NT2/D1 (cell line): ENCODE data around the gene ZKSCAN4.
A peak's percentile ranks its signal among the peaks of the same experiment; 100 is the strongest.

ENCODE experiments used
- DNase-seq: peaks from one replicate; pipeline ENCODE4 v3.0.0-alpha.2; 2011; ENCODE audit warnings: low read depth, low spot score
- H3K27me3 ChIP-seq: 2 replicates; pipeline ENCODE4 v1.6.0; 2011; ENCODE audit warnings: mild to moderate bottlenecking; ENCODE audit not compliant: insufficient read length, insufficient read depth
- H3K36me3 ChIP-seq: 2 replicates; pipeline ENCODE4 v1.6.1; 2011; ENCODE audit warnings: mild to moderate bottlenecking, low read length, mixed read lengths; ENCODE audit not compliant: insufficient read depth, insufficient read length
- H3K4me1 ChIP-seq: 2 replicates; pipeline ENCODE4 v1.5.1; 2011; ENCODE audit not compliant: insufficient read depth, insufficient read length
- H3K4me3 ChIP-seq: 2 replicates; pipeline ENCODE4 v1.5.1; 2011; ENCODE audit warnings: low read depth; ENCODE audit not compliant: insufficient read length
- H3K9ac ChIP-seq: 2 replicates; pipeline ENCODE4 v1.6.0; 2011; ENCODE audit warnings: low read depth; ENCODE audit not compliant: insufficient read length
- H3K9me3 ChIP-seq: 2 replicates; pipeline ENCODE4 v1.5.1; 2011; ENCODE audit warnings: mild to moderate bottlenecking, low read length; ENCODE audit not compliant: insufficient read depth
- SUZ12 ChIP-seq: IDR thresholded peaks from 2 replicates; pipeline ENCODE4 v1.6.1; 2011; ENCODE audit not compliant: insufficient read length, insufficient read depth; ENCODE audit errors: extremely low read depth
- YY1 ChIP-seq: IDR thresholded peaks from 2 replicates; pipeline ENCODE4 v1.6.1; 2011; ENCODE audit not compliant: insufficient read length, insufficient read depth
- ZNF274 ChIP-seq: IDR thresholded peaks from 2 replicates; pipeline ENCODE4 v1.6.1; 2011; ENCODE audit warnings: mild to moderate bottlenecking, low read depth, low read length

Gene ZKSCAN4

DNA sequence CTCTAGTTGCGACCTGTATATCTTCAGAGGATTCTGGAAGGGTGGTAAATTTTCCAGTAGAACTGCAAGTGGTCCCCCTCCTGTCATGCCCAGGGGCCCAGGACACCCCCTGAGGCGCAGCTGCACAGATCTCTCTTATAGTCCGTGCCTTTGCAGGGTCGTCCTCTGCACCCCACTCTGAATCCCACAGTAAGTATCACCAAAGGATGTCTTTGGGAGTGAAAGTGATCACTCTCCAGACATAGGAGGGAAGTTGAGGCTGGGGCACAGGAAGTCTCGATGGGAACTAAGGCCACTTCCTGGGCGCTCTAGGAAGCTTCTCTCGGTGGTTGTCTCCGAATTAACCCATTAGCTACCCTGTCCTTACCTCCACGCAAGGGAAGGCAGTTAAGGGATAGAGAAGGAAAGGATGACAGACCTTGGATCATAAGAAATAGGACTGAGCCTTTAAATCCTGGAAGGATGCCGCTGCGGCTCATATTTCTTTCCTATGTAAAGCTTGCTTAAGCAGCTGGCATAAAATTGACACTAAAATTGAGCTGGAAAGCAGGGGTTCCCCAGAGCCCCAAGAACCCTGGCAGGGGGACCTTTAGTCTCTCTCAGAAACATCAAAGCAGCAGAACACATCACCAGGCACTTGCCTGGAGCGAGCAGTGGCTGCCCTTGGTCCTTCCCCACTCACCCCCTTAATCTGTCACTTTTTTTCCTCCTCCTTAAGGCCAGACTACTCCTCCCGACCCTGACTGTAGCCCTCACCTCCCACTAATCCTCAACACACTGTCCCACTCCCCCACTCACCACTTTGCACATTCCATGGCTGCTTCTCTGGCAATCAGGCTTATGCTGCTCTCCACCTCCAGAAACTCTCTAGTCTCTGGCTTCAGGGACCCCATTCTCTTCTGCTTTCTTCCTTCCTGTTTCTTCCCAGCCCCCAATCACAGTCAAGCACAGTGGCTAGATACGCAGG lies at the start of gene ZKSCAN4:
Gene ZKSCAN4, minus strand, starts transcription at position 261 of the 967 bp plus-strand sequence. CDS start 289 bp downstream, outside the sequence.
- peak within 1 kb of the TSS; percentile 84 for H3K9ac ChIP-seq
- peak; percentile 77 for DNase-seq
- H3K27me3 ChIP-seq, result no peaks in the 10 kb centered on the region
- H3K4me1 ChIP-seq, result no peaks in the 10 kb centered on the region
- no peaks in the 10 kb centered on the region for H3K9me3 ChIP-seq
- H3K36me3 ChIP-seq, result peaks cover 17% of the 10 kb centered on the region
- no peak for TF ChIP-seq YY1
- no peak for TF ChIP-seq SUZ12
- TF ChIP-seq ZNF274, result no peak
- H3K4me3 ChIP-seq, result peak within 1 kb of the TSS; percentile 81

DNA sequence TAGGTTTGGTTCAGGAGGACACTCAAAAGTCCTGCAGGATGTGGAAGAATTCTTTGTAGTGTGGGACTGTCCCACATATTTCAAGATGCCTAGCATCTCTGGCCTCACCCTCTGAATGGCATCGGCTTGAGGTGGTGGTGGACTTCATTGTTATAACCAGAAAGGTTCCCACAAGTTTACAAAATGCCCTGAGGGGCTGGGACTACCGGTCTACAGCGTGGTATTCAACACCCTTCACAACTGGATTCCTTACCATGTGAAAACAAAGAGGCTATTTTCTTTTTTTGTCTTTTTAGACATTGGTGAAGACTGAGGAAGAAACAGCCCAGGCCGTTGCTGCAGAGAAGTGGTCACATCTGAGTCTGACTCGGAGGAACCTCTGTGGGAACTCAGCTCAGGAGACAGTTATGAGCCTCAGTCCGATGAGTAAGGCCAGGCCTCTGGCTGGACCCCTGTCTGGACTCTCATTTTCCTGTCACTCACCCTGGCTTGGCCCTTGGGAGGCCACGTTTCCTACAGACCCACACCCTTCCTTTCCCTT lies 44.5 kb upstream of the ZKSCAN4 start:
- no peak for DNase-seq
- H3K4me3 ChIP-seq, result no peak overlapping the region
- H3K36me3 ChIP-seq, result peaks cover 20% of the 10 kb centered on the region
- TF ChIP-seq YY1 (no peak), ZNF274 (no peak), SUZ12 (no peak)
- H3K4me1 ChIP-seq, result no peaks in the 10 kb centered on the region
- H3K9ac ChIP-seq, result no peak overlapping the region
- H3K27me3 ChIP-seq, result no peaks in the 10 kb centered on the region
- no peaks in the 10 kb centered on the region for H3K9me3 ChIP-seq

DNA sequence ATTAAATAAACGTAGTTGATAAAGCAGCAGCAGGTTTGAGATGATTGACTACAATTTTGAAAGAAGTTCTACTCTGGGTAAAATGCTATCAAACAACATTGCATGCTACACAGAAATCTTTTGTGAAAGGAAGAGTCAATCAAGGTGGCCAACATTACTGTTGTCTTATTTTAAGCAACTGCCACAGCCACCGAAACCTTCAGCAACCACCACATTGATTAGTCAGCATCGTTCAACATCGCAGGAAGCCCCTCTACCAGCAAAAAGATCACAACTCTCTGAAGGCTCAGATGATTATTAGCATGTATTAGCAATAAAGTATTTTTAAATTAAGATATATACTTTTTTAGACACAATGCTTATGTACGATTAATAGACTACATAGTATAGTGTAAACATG lies 43.3 kb upstream of the ZKSCAN4 start:
- DNase-seq, result no peak
- Histone ChIP-seq H3K4me3 (no peak overlapping the region), H3K27me3 (no peaks in the 10 kb centered on the region), H3K4me1 (no peaks in the 10 kb centered on the region), H3K9ac (no peak overlapping the region), H3K9me3 (no peaks in the 10 kb centered on the region), H3K36me3 (peaks cover 16% of the 10 kb centered on the region)
- TF ChIP-seq SUZ12 (no peak), YY1 (no peak), ZNF274 (no peak)

DNA sequence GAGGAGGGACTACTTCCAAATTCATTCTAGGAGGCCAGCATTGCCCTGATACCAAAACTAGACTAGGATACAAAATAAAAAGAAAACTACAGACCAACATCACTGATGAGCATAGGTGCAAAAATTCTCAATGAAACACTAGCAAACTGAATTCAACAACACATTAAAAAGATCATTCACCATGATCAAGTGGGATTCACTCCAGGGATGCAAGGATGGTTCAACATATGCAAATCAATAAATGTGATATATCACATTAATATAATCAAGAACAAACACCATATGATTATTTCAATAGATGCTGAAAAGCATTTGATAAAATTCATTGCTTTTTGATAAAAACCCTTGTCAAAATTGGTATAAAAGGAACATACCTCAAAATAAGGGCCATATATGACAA lies 39.5 kb upstream of the ZKSCAN4 start:
- no peak for TF ChIP-seq ZNF274
- no peak for TF ChIP-seq YY1
- no peak for TF ChIP-seq SUZ12
- H3K9me3 ChIP-seq, result no peaks in the 10 kb centered on the region
- no peak overlapping the region for H3K9ac ChIP-seq
- DNase-seq, result no peak
- no peaks in the 10 kb centered on the region for H3K4me1 ChIP-seq
- no peak overlapping the region for H3K4me3 ChIP-seq
- H3K27me3 ChIP-seq, result no peaks in the 10 kb centered on the region
- H3K36me3 ChIP-seq, result peaks cover 32% of the 10 kb centered on the region

DNA sequence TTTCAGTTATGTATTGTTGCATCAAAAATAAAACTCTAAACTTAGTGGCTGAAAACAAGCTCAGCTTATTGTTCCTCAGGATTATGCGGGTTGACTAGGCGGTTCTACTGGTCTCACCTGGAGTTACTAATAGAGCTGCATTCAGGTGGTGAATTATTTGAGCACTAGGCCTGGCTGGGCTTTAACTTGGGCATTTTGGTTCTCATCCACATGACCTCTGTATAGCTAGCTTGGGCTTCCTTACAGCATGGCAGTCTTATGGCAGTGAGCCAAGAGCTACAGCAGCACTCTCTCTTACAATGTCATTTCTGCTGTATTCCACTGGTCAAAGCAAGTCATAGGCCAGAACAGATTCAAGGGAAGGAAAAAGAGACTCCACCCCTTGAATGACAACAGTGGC lies 30.9 kb upstream of the ZKSCAN4 start:
- Histone ChIP-seq H3K36me3 (peaks cover 40% of the 10 kb centered on the region), H3K9me3 (no peaks in the 10 kb centered on the region), H3K4me3 (no peak overlapping the region), H3K4me1 (no peaks in the 10 kb centered on the region), H3K9ac (no peak overlapping the region), H3K27me3 (peaks cover 4% of the 10 kb centered on the region)
- DNase-seq, result no peak
- TF ChIP-seq SUZ12, result no peak

DNA sequence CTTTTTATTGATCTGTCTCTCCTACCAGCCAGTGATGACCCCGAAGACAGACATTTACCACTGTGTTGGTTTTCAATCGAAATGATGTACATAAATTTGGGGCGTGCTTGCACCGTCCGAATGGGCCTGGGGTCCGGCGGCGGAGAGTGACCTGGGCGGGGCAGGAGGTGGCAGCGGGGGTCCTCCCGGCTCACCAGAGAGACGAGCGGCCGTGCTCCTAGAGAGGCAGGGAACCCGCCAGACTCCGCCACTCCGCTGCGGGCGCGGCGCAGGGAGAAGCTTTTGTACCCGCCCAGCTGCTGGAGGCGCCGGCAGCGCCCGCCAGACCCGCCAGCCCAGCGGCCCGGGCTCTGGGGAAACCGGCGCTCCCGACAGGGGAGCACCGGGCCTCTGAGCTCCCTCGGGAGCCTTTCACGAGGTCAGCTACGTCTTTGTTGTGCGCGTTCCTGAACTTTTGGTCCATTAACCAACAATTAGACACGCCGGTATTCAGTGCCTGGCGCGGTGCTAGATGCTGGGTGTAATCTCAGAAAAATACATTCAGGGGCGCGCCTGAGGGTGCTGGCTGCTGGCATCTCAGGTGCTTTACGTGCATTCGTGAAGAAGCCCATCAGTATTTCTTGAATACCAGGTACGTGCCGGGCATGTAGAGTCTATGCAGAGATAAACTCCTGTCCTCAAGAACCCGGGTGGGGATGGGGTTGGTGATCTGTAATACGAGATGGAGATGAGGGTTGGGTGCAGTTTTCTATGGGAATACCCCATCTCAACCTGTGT lies 29.4 kb upstream of the ZKSCAN4 start, which contains the start of gene PGBD1:
Gene PGBD1, plus strand, starts transcription at position 285 of the 777 bp plus-strand sequence. CDS start 2,242 bp downstream, outside the sequence.
- Histone ChIP-seq H3K4me1 (no peaks in the 10 kb centered on the region), H3K4me3 (peak within 1 kb of the TSS; percentile 76), H3K36me3 (peaks cover 35% of the 10 kb centered on the region), H3K9me3 (no peaks in the 10 kb centered on the region), H3K27me3 (peaks cover 4% of the 10 kb centered on the region), H3K9ac (peak within 1 kb of the TSS; percentile 83)
- no peak for TF ChIP-seq YY1
- no peak for TF ChIP-seq SUZ12
- TF ChIP-seq ZNF274, result no peak
- peak; percentile 66 for DNase-seq

DNA sequence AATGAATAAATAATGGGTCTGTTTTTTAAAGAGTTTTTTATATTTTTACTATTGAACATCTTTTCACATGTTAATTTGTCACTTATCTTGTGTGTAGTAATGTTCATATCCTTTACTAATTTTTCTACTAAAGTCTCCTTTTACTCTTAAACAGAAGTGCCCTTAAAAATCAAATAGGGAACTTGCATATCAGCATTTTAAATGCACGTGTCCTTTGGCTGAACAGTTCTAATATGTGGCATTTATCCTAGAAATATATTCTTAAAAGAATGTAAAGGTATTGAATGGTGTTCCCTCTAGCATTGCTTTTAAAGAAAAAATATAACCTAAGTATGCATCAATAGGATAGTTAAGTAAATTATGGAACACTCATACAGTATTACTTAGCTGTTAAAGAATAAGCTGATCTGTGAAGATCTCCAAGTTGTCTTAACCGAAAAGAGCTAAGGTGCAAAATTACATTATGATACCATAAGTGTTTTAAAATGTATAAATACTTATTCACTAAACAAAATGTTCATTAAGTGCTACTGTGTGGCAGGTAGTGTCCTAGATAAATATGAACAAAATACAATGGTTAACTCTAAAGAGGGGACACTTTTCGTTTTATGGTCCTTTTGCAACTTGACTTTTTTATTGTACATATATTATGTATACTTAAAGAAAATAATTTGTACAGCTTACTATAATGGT lies 28.7 kb upstream of the ZKSCAN4 start:
- Histone ChIP-seq H3K27me3 (peaks cover 4% of the 10 kb centered on the region), H3K36me3 (peaks cover 33% of the 10 kb centered on the region), H3K4me3 (peak overlapping the region; percentile 21), H3K9me3 (no peaks in the 10 kb centered on the region), H3K9ac (no peak overlapping the region), H3K4me1 (no peaks in the 10 kb centered on the region)
- DNase-seq, result no peak
- TF ChIP-seq ZNF274 (no peak), YY1 (no peak), SUZ12 (no peak)
